Naive thymus-derived CD4-positive, alpha-beta T cell (primary cell): ENCODE measurements around the gene ARHGEF26. TPM values are rescaled to one million over a fixed set of nuclear protein-coding genes. Genes with fewer than 3 reads are reported as not detected.
A peak's percentile ranks its signal among the peaks of the same experiment; 100 is the strongest.

Experiments
- ATAC-seq: fragments of 150-1000 bp; cut with Tn5 transposase; 2 replicates; pipeline ENCODE4 v1.10.0; 2021; ENCODE audit warnings: mild to moderate bottlenecking, moderate library complexity
- CTCF ChIA-PET: fragments of 350-600 bp; sonication (Branson Sonifier 250); formaldehyde crosslinking; loops from one replicate; lab custom pipeline; 2021; ENCODE audit warnings: antibody characterized with exemption; lab: Charles Lee
- POLR2A ChIA-PET: fragments of 350-600 bp; sonication (Branson Sonifier 250); formaldehyde crosslinking; loops from one replicate; lab custom pipeline; 2021; ENCODE audit warnings: antibody characterized with exemption, inconsistent platforms; lab: Charles Lee
- DNase-seq, 9 donors: peaks; one replicate each; pipeline versions ENCODE4 v3.0.0 to v3.0.0-alpha.2; 2020 to 2022; ENCODE audit warnings: mixed read lengths in 1 of 9
- H3K27ac ChIP-seq: one replicate; pipeline ENCODE4 v1.7.0; 2013; ENCODE audit warnings: mild to moderate bottlenecking, low read depth, low read length, moderate library complexity
- H3K27me3 ChIP-seq, 2 donors: one replicate each; pipeline ENCODE4 v1.7.0; 2013; ENCODE audit warnings: low read length in 2 of 2, mild to moderate bottlenecking in 2 of 2, moderate library complexity in 2 of 2; ENCODE audit not compliant: control insufficient read depth in 2 of 2, insufficient read depth in 2 of 2
- H3K36me3 ChIP-seq, 3 experiments: 1 replicate in 2 of 3; 2 replicates in 1 of 3; pipeline ENCODE4 v1.7.0; 2013; ENCODE audit warnings: low read length in 3 of 3, mild to moderate bottlenecking in 3 of 3, moderate library complexity in 1 of 3; ENCODE audit not compliant: insufficient read depth in 3 of 3, control insufficient read depth in 2 of 3
- H3K4me1 ChIP-seq, 2 donors: one replicate each; pipeline ENCODE4 v1.7.0; 2013; ENCODE audit warnings: low read length in 2 of 2, mild to moderate bottlenecking in 2 of 2, moderate library complexity in 1 of 2; ENCODE audit not compliant: control insufficient read depth in 2 of 2, insufficient read depth in 2 of 2
- H3K4me3 ChIP-seq: 2 replicates; pipeline ENCODE4 v1.7.0; 2013; ENCODE audit warnings: mild to moderate bottlenecking, low read length
- H3K9me3 ChIP-seq, 3 experiments: 1 replicate in 2 of 3; 2 replicates in 1 of 3; pipeline ENCODE4 v1.7.0; 2013; ENCODE audit warnings: low read length in 3 of 3; ENCODE audit not compliant: control insufficient read depth in 2 of 3
- H3K27ac Mint-ChIP-seq, 9 donors: one replicate each; pipeline ENCODE4 v1.8.0; 2020 to 2022; ENCODE audit warnings: mixed read lengths in 9 of 9, mild to moderate bottlenecking in 8 of 9, moderate library complexity in 5 of 9, inconsistent platforms in 2 of 9
- H3K27me3 Mint-ChIP-seq, 5 donors: one replicate each; pipeline ENCODE4 v1.8.0; 2021 to 2022; ENCODE audit warnings: mixed read lengths in 5 of 5, mild to moderate bottlenecking in 1 of 5
- H3K36me3 Mint-ChIP-seq, 5 donors: one replicate each; pipeline ENCODE4 v1.8.0; 2020 to 2022; ENCODE audit warnings: mixed read lengths in 5 of 5, mild to moderate bottlenecking in 3 of 5, inconsistent platforms in 1 of 5
- H3K4me1 Mint-ChIP-seq, 7 donors: one replicate each; pipeline ENCODE4 v1.8.0; 2020 to 2022; ENCODE audit warnings: mixed read lengths in 7 of 7, mild to moderate bottlenecking in 3 of 7, inconsistent platforms in 1 of 7
- H3K4me3 Mint-ChIP-seq, 10 donors: one replicate each; pipeline ENCODE4 v1.8.0; 2020 to 2022; ENCODE audit warnings: mild to moderate bottlenecking in 10 of 10, mixed read lengths in 10 of 10, moderate library complexity in 6 of 10, inconsistent platforms in 2 of 10
- H3K9me3 Mint-ChIP-seq, 11 donors: one replicate each; pipeline ENCODE4 v1.8.0; 2020 to 2022; ENCODE audit warnings: mixed read lengths in 11 of 11, mild to moderate bottlenecking in 4 of 11, inconsistent platforms in 1 of 11, moderate library complexity in 1 of 11
- intact Hi-C, 2 donors: fragments of 100-400 bp; cut with micrococcal nuclease; formaldehyde crosslinking; loops; one replicate each; pipeline ENCODE4 v1.15.1; 2023
- polyA plus RNA-seq, 2 donors: library from polyadenylated mRNA; unstranded; fragments of 300-500 nt; fragmentation: Illumina TruSeq; gene quantifications; one replicate each; pipeline ENCODE4 v1.2.3, GENCODE V29; 2021
- total RNA-seq, 6 experiments: library from RNA in 5 of 6; stranded (reverse) in 5 of 6; gene quantifications; 1 replicate in 5 of 6; 2 replicates in 1 of 6; pipeline ENCODE4 v1.2.3 and lab custom pipeline; 2021 to 2026

ARHGEF26 gene
- total and polyA plus RNA-seq, 7 experiments from 2014 or later, result 0.08 to 0.35 (median 0.12) TPM; not detected in 3

DNA sequence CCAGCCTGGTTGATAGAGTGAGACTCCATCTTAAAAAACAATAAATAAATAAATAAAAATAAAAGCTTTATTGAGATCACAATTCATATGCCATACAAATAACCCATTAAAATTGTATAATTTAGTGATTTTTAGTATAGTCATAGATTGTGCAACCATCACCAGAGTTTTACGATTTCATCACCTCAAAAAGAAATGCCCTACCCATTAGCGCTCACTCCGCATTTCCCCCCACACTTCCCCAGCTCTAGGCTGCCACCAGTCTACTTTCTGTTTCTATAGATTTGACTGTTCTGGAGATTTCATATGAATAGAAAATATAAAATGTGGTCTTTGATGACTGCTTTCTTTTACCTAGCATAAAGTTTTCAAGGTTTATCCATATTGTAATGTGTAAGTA lies 57.0 kb downstream of the ARHGEF26 start:
- peaks cover 0 to 2% (median 0%) of the 10 kb centered on the region in 7 donors for H3K4me1 Mint-ChIP-seq
- no peaks in the 10 kb centered on the region for H3K27me3 ChIP-seq
- ChIA-PET POLR2A (no interaction called here), CTCF (no interaction called here)
- H3K36me3 Mint-ChIP-seq, result no peaks in the 10 kb centered on the region
- no peaks in the 10 kb centered on the region for H3K36me3 ChIP-seq
- no peak overlapping the region for H3K27ac Mint-ChIP-seq
- H3K27ac ChIP-seq, result no peak overlapping the region
- DNase-seq (no peak), ATAC-seq (peak; percentile 50)
- H3K4me3 ChIP-seq, result no peak overlapping the region
- H3K9me3 Mint-ChIP-seq, result peaks cover 0 to 6% (median 0%) of the 10 kb centered on the region in 11 donors
- intact Hi-C loops, result no loop called here
- no peaks in the 10 kb centered on the region for H3K9me3 ChIP-seq
- no peak overlapping the region for H3K4me3 Mint-ChIP-seq
- H3K4me1 ChIP-seq, result no peaks in the 10 kb centered on the region
- H3K27me3 Mint-ChIP-seq, result peaks cover 0 to 10% (median 9%) of the 10 kb centered on the region in 5 donors

DNA sequence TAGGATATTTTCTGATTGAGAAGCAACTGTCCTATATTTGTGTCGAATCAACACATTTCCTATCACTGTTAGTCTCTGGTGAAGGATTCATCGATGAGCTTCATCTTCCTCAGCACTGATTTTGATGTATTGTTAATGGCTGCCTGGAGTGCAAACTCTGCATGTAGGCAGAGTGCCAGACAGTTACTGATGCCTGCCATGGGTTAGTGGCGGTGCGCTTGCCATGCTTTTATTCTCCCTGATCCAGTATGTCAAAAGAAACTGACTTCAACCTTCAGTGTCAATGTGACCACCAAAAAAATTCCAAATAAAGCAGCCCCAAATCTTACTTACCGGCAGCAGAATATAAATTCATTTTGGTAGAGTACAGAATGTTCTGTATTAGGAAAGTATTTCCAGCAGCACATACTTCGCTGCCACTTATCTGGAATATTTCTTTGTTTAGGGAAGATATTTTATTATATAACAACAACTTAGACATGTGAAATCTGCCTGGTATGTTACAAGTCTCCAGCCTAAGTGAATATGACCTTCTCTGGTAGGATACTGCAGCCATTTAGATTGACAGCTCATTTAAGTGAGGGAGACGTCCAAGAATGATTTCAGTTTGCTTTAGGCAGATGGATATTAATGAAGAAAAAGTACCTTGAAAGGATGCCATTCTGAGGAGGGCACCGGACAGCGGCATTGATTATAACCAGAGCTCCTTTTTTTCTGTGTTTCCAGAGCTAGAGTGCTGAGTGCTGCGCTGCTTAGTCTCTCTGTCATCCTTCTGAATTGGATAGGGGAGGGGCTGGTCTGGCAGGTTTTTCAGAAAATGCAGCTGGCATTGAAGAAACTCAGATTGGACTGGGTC lies 59.9 kb downstream of the ARHGEF26 start:
- no peak for ATAC-seq
- H3K4me3 Mint-ChIP-seq, result no peak overlapping the region
- no peaks in the 10 kb centered on the region for H3K36me3 Mint-ChIP-seq

DNA sequence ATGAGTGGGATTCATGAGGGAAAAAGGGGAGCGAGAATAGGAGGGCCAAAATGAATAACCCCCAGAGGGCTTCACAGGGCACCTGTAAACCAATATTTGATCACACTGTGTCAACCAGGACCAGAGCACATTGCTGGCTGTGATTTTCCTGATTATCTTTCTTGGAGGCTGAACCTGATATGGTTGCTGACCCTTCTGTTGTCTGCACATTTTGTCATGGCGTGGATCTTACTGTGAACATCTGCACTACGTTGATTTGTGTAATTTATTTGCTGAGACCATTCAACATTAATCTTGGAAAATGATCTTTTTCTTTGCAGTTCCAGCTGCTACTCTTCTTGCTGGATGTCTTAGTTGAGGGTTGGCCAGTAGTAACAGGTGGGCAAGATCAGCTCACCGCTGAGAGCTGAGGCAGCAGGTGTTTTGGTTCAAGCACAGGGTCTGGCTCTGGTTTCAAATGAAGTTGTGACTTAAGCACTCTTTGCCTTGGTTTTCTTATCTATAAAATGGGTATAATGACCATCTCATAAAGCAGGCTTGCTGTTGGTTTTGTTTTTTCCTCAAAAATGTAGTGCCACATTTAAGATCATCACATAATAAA lies 61.2 kb downstream of the ARHGEF26 start:
- Histone ChIP-seq H3K27me3 (no peaks in the 10 kb centered on the region), H3K4me3 (no peak overlapping the region), H3K36me3 (no peaks in the 10 kb centered on the region), H3K9me3 (no peaks in the 10 kb centered on the region), H3K27ac (no peak overlapping the region), H3K4me1 (no peaks in the 10 kb centered on the region)
- intact Hi-C loops, result no loop called here
- ChIA-PET CTCF (no interaction called here), POLR2A (no interaction called here)
- Mint-ChIP-seq H3K9me3 (peaks cover 0 to 6% (median 0%) of the 10 kb centered on the region in 11 donors), H3K36me3 (no peaks in the 10 kb centered on the region), H3K4me3 (no peak overlapping the region), H3K27me3 (peaks cover 0 to 18% (median 14%) of the 10 kb centered on the region in 5 donors), H3K4me1 (peaks cover 0 to 2% (median 0%) of the 10 kb centered on the region in 7 donors), H3K27ac (no peak overlapping the region)
- ATAC-seq (no peak), DNase-seq (no peak)

More for the DNA sequence above, 59.9 kb downstream of the ARHGEF26 start:
- Histone ChIP-seq H3K9me3 (no peaks in the 10 kb centered on the region), H3K27ac (no peak overlapping the region), H3K4me1 (no peaks in the 10 kb centered on the region), H3K36me3 (no peaks in the 10 kb centered on the region), H3K27me3 (no peaks in the 10 kb centered on the region), H3K4me3 (no peak overlapping the region)
- no peak overlapping the region for H3K27ac Mint-ChIP-seq
- ChIA-PET CTCF (no interaction called here), POLR2A (no interaction called here)
- H3K9me3 Mint-ChIP-seq, result peaks cover 0 to 6% (median 0%) of the 10 kb centered on the region in 11 donors
- peaks cover 0 to 24% (median 14%) of the 10 kb centered on the region in 5 donors for H3K27me3 Mint-ChIP-seq
- no peak for DNase-seq
- H3K4me1 Mint-ChIP-seq, result peaks cover 0 to 2% (median 0%) of the 10 kb centered on the region in 7 donors
- intact Hi-C loops, result no loop called here

DNA sequence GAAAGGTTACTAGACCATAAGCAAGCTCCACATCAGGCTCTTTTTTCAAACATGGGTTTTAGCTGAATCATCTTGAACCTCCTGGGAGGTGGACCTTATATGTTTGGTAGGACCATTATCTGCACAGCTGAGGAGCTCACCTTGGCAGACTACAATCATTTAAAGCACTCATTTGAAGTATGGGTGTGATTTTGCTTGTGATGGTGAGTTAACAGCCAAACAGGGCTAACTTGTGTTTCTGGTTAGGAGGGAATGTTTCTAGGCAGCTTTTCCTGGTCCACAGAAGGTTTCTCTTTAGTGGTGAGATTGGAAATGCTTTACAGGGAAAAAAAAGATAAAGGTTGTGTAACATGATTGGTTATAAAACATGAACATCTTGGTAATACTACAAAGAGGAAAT lies 61.8 kb downstream of the ARHGEF26 start:
- POLR2A ChIA-PET, result no interaction called here
- ATAC-seq, result no peak

DNA sequence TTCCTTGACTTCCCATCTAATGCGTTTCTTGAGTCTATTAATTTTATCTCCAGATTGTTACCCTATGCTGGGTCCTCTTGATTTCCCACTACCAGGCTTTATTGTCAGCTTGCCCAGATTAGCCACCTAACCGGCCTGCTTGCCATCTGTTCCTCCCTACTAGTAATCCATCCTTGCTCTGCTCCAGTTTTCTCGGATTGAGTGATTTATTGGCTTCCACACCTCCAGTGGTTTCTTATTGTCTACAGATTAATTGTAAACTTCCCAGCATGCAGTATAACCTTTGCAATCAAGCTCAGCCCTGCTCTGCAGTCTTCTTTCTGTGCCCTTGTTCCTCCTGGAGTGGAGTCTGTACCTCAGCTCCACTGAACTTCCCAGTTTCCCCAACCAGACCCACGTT lies 63.4 kb downstream of the ARHGEF26 start:
- ATAC-seq, result no peak
- CTCF ChIA-PET, result no interaction called here
- H3K4me1 Mint-ChIP-seq, result no peaks in the 10 kb centered on the region
- H3K36me3 Mint-ChIP-seq, result no peaks in the 10 kb centered on the region
- Histone ChIP-seq H3K36me3 (no peaks in the 10 kb centered on the region), H3K9me3 (no peaks in the 10 kb centered on the region), H3K27ac (no peak overlapping the region), H3K4me3 (no peak overlapping the region), H3K27me3 (no peaks in the 10 kb centered on the region), H3K4me1 (no peaks in the 10 kb centered on the region)
- H3K9me3 Mint-ChIP-seq, result peaks cover 0 to 2% (median 0%) of the 10 kb centered on the region in 11 donors
- POLR2A ChIA-PET, result no interaction called here
- peaks cover 0 to 22% (median 14%) of the 10 kb centered on the region in 5 donors for H3K27me3 Mint-ChIP-seq
- H3K4me3 Mint-ChIP-seq, result no peak overlapping the region
- intact Hi-C loops, result no loop called here
- no peak overlapping the region for H3K27ac Mint-ChIP-seq
- DNase-seq, result no peak

More for the DNA sequence above, 61.8 kb downstream of the ARHGEF26 start:
- H3K36me3 ChIP-seq, result no peaks in the 10 kb centered on the region
- no peaks in the 10 kb centered on the region for H3K27me3 ChIP-seq
- Mint-ChIP-seq H3K4me3 (no peak overlapping the region), H3K9me3 (peaks cover 0 to 6% (median 0%) of the 10 kb centered on the region in 11 donors), H3K27me3 (peaks cover 0 to 20% (median 14%) of the 10 kb centered on the region in 5 donors), H3K36me3 (no peaks in the 10 kb centered on the region), H3K4me1 (peaks cover 0 to 2% (median 0%) of the 10 kb centered on the region in 7 donors), H3K27ac (no peak overlapping the region)
- H3K9me3 ChIP-seq, result no peaks in the 10 kb centered on the region
- DNase-seq, result no peak
- H3K4me3 ChIP-seq, result no peak overlapping the region
- CTCF ChIA-PET, result no interaction called here
- intact Hi-C loops, result no loop called here
- H3K27ac ChIP-seq, result no peak overlapping the region
- H3K4me1 ChIP-seq, result no peaks in the 10 kb centered on the region

DNA sequence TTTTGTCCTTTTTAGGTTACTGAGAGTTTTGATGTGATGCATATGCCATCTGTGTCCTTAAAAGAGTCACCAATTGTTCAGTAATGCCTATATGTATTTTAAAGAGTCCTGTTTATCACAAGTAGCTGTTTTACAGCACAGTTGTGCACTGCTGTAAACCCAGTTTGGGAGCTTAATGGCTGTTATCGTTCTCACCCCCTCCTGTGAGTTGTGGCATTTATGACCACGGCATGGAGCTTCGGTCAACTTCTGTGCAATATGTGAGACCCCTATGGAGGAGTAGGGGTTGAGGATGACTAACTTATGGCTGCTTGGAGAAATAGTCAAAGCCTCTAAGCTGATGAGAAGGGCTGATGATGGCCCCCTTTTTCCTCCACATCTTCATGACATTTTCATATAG lies 67.2 kb downstream of the ARHGEF26 start:
- ChIA-PET POLR2A (no interaction called here), CTCF (no interaction called here)
- intact Hi-C loops, result no loop called here
- H3K36me3 ChIP-seq, result no peaks in the 10 kb centered on the region
- no peaks in the 10 kb centered on the region for H3K4me1 ChIP-seq
- no peaks in the 10 kb centered on the region for H3K4me1 Mint-ChIP-seq
- ATAC-seq (no peak), DNase-seq (no peak)
- H3K36me3 Mint-ChIP-seq, result peaks cover 0 to 3% (median 0%) of the 10 kb centered on the region in 5 donors
- no peak overlapping the region for H3K4me3 ChIP-seq
- no peaks in the 10 kb centered on the region for H3K27me3 ChIP-seq
- H3K9me3 ChIP-seq, result no peaks in the 10 kb centered on the region
- peaks cover 2 to 33% (median 14%) of the 10 kb centered on the region in 5 donors for H3K27me3 Mint-ChIP-seq
- H3K4me3 Mint-ChIP-seq, result no peak overlapping the region
- no peak overlapping the region for H3K27ac ChIP-seq
- no peak overlapping the region for H3K27ac Mint-ChIP-seq
- H3K9me3 Mint-ChIP-seq, result peaks cover 0 to 2% (median 0%) of the 10 kb centered on the region in 11 donors
